SIG-M5 (cell line): ENCODE measurements around the gene FOXA2.
"Not testable (repeated sequence)": the region's sequence is repeated elsewhere in the genome, so short reads cannot be mapped to it uniquely, and the experiment has no call there.

Experiments used
- DNase-seq: peaks from one replicate; lab custom pipeline; 2025; lab: John Stamatoyannopoulos, UW

The FOXA2 gene

DNA sequence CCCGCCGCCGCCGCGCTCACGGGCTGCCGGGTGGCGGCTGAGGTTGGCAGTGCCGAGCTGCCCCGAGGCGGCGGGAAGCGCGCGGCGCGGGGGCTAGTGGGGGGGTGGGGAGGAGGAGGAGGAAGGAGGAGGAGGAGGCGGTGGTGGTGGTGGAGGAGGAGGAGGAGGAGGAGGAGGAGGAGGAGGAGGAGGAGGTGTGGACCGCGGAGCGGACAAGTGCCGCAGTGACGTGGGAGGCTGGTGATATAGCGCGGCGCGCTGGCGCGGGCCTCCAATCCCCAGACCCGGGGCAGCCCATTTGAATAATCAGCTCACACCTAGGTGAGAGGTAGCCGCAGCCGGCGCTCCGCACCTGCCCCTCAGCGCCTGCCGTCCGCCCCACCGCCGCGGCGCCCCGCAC is at the start of gene FOXA2:
TSS of gene FOXA2 (minus strand) at position 51 of the 400 bp plus-strand sequence. CDS start 294 bp downstream, outside the sequence.
- DNase-seq, result no peak

DNA sequence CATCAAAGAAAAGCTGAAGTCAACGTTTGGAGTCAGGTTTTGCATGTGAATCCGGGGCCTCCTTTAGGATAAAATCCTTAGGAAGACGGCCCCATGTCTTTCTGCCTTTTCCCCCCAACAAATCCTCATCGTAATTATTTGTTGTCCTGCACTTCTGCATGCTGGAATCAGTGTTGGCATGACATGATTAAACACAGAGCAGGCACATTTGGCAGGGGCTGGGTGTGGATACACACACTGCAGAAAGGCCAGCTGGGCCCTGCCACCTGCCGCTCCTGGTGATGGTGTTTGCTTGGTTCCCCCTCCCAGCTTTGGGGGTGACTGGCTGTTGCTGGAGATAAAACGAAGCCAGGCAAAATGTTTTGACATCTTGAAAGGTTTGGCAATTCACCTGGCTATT is 46.3 kb upstream of the FOXA2 start:
- no peak for DNase-seq

DNA sequence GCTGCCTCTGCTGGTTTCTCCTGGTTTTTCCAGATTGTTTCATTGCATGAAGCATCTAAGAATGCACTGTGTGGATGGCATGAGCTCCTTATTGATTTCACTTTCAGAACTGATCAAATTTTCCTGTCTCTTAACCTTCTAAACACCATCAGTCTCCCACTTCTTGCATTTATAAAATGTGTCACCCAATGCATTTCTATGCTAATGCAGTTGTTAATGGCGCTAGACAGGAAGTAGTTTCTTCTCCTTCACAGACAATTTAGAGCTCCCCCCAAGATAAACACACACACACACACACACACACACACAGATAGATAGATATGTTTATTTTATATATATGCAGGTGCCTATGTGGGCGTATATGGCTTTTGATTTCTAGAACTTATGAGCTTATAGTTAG is 45.6 kb upstream of the FOXA2 start:
- no peak for DNase-seq

DNA sequence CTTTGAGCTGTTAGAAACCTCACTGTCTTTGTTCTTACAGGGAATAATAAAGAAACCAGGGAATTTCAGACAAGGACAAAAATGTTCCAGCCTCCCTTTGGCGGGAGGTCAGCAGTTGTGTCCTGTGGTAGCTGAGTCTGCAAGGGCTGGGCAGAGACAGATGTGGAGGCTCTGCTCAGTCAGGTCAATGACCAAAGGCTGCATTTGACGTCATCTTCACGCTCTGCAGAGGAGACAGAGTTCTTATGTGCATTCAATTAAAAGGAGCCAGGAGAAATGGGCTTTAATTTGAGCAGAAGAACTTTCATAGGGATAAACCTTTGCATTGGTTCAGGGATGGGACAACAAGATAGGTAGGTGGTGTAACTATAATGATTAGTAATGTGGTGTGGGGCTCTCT is 45.1 kb upstream of the FOXA2 start:
- no peak for DNase-seq

GRCh38 chr20:22626496-22626895 is 42.1 kb upstream of the FOXA2 start:
- DNase-seq, result no peak

DNA sequence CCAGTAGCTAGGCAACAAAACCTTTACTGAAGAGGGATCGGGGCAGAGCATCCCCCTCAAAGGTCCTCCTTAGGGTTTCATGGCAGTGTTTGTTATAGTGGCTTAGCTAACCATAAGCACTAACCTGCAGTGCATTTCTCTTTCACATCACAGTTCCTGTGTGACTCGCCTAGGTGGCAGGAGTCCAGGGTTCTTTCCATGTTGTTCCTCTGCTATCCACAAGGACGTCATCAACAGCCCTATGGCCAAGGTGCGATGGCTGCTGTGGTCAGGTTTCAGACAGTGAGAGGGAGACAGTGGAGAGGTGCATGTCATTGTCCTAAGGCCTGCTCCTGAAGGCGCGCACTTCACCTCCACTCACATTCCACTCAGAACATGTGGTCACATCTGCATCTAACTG is 38.8 kb upstream of the FOXA2 start:
- no peak for DNase-seq

- DNase-seq, result no peak
Measured at GRCh38 chr20:22620342-22620741, 36.0 kb upstream of the FOXA2 start.

DNA sequence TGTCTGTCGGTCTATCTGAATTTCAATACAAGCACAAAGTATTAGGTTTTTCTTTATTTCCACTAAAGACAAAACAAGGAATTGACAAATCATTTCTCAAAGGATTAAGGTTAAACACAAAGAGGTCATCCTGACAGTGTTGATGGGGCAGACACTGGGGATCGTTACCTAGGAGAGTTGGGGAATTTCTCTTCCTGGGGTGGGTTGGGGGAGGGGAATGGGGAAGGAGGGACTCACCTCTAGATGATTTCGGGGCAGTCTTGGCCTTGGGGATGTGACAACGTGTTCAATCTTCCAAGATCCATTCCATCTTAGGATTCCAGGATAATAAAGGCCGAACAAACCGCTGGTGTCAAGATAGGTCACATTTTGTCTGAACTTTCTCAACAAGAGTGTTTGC is 35.4 kb upstream of the FOXA2 start:
- DNase-seq, result no peak

- DNase-seq, result no peak
Measured at GRCh38 chr20:22619272-22619671, 34.9 kb upstream of the FOXA2 start.

GRCh38 chr20:22617160-22617559 is 32.8 kb upstream of the FOXA2 start:
- DNase-seq, result no peak

DNA sequence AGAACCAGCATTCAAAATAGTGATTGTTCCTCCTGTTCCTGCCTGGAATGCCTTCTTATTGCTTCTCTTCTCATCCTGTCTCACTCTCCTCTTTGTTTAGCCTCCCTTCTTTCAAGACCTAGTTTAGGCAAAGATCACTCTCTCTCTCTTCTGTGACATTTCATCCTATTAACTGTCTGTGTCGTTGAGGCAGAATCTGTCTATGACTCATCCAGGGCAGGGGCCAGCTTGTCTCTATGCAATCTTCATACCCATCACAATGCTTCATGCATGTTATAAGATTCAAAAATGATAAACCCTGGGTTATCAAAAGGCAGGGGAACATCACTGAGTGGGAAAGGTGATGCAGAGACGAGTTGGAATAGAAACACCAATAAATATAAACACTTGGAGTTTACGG is 32.2 kb upstream of the FOXA2 start:
- no peak for DNase-seq

GRCh38 chr20:22615425-22615824 is 31.1 kb upstream of the FOXA2 start:
- DNase-seq, result no peak

DNA sequence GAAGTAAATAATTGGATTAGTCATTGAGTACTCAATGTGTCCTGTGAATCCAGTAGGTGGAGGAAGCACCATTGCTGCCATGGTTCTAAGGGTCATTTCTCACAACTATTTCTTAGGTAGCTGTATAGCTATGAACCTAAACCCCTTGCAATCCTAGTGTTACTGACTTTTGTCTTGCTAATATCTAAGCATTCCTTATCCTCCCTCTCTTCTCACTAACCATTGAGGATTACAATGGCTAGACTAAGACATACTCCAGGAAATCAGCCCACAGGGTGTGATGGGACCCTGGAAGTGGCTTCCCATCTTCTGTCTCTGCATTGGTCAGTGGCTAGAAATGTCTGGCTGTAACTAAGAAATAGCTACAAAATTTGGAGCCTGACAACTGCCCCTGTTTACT is 27.3 kb upstream of the FOXA2 start:
- no peak for DNase-seq

DNA sequence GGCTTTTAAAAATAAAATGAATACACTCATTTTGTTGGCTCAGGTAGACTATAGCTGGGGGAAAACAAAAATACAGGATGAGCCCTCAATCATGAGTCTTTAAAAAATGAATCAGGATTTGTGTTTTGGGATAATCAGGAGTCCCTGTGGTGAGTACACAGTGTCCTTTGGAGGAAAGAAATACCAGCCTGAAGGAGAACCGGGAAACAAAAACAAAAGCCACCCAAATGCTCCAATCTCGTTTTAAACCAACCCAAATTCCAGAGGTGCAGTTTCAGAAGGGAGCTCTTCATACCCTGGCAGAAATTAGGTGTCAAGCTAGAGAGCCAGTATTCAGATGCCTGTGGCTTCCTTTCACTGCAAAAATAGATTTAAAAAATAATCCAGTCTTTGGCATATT is 23.3 kb upstream of the FOXA2 start:
- no peak for DNase-seq

DNA sequence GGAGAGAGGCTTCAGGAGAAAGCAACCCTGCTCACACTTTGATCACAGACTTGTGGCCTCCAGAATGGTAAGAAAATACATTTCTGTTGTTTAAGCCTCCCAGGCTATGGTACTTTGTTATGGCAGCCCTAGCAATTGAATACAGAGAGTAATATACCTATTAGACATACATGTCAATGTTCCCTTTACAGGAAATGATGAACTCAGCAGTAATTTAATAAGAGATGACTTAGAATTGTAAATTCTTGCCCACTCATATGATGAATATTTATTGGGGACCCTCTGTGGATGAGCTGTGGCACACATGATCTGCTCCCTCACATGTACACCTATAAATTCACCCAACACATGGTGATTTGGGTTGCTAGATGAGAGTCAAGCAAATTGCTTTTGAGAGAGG is 20.4 kb upstream of the FOXA2 start:
- no peak for DNase-seq

- DNase-seq, result no peak
Measured at GRCh38 chr20:22601361-22602141, 17.2 kb upstream of the FOXA2 start.

- not testable (repeated sequence) for DNase-seq
Measured at GRCh38 chr20:22599258-22599657, 14.9 kb upstream of the FOXA2 start.

GRCh38 chr20:22597303-22597702 is 12.9 kb upstream of the FOXA2 start:
- no peak for DNase-seq

DNA sequence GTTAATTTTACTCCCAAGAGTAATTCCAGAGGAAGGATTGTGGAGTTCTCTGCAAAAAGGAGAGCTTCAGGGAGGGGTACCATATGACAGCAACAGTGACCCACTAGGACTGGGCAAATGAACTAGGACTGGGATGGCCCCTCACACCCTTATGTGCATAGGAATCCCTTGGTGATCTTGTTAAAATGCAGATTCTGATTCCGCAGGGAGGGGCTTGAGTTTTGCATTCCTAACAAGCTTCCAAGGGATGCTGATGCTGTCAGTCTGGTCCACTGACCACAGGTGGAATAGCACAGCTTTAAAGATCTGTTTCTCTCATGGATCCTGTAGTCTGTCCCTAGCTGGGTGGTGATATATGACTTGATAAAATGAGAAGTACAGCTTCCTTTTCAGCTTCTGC is 6.3 kb upstream of the FOXA2 start:
- DNase-seq, result no peak

- DNase-seq, result no peak
Measured at GRCh38 chr20:22586645-22587310, 2.4 kb upstream of the FOXA2 start.

GRCh38 chr20:22585786-22586493 is 1.6 kb upstream of the FOXA2 start:
- DNase-seq, result no peak

DNA sequence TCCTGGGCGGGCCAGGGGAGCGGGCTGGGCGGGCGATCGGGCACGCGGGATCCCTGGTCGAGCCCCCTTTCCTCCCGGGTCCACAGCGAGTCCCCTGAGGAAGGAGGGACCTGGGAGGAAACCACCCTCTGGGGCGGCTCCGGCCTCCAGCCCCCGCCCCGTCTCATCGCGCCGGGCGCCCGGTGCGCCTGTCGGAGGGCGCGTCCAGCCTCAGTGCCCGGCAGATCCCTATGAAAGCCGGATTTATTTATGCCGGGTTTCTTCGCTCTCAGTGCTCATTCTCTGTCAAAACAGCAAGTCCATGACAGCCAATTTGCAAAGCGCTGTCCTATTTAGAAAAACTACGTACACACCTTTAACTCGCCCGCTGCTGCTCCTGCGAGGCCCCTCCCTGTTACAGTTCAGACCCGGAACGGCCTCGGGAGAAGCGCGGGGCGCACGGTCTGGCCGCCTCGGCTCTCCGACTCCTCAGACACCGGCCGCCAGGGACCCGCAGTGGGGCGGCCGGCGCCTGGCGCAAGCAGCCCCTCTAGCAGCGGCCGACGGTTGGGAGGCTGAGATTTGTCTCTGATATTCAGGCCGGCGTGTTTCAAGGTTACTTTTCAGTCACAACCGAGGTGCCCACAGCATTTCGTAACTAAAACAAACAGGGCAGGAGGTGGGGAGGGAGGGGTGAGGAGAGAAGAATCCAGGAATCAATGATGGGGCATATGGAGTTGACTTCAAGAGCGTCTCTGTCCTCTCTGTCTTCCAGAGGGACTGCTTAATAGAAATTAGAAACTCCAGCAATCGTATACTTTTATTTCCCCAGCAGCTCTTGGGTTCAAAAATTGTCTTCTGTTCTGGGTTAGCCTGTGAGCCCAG is 782 bp upstream of the FOXA2 start:
- DNase-seq, result no peak
